Measurements from ENCODE around the gene GALNT18.

Gene GALNT18

GRCh38 chr11:11622772-11623171 is 967 bp upstream of the GALNT18 start:
- no peak for DNase-seq

- DNase-seq = no peak
Observed at GRCh38 chr11:11622340-11622706, 518 bp upstream of the GALNT18 start.

GRCh38 chr11:11620921-11621572 is 758 bp downstream of the GALNT18 start:
- DNase-seq = no peak

GRCh38 chr11:11620173-11620920 is 1.5 kb downstream of the GALNT18 start:
- no peak for DNase-seq

GRCh38 chr11:11618973-11619435 is 2.8 kb downstream of the GALNT18 start:
- DNase-seq = no peak

GRCh38 chr11:11615086-11615485 is 6.7 kb downstream of the GALNT18 start:
- DNase-seq = no peak

- DNase-seq = no peak
Observed at GRCh38 chr11:11612439-11612838, 9.4 kb downstream of the GALNT18 start.

- DNase-seq = no peak
Observed at GRCh38 chr11:11611381-11611780, 10.4 kb downstream of the GALNT18 start.

GRCh38 chr11:11608783-11609232 is 13.0 kb downstream of the GALNT18 start:
- no peak for DNase-seq

- DNase-seq = no peak
Observed at GRCh38 chr11:11607772-11608171, 14.0 kb downstream of the GALNT18 start.

- no peak for DNase-seq
Observed at GRCh38 chr11:11605821-11606450, 15.9 kb downstream of the GALNT18 start.

GRCh38 chr11:11605181-11605580 is 16.6 kb downstream of the GALNT18 start:
- no peak for DNase-seq

GRCh38 chr11:11604370-11604990 is 17.3 kb downstream of the GALNT18 start:
- no peak for DNase-seq

- no peak for DNase-seq
Observed at GRCh38 chr11:11602011-11602410, 19.8 kb downstream of the GALNT18 start.

- DNase-seq = no peak
Observed at GRCh38 chr11:11600288-11600687, 21.5 kb downstream of the GALNT18 start.

- no peak for DNase-seq
Observed at GRCh38 chr11:11598243-11598642, 23.6 kb downstream of the GALNT18 start.

GRCh38 chr11:11594162-11594561 is 27.6 kb downstream of the GALNT18 start:
- no peak for DNase-seq

- DNase-seq = no peak
Observed at GRCh38 chr11:11592146-11592684, 29.6 kb downstream of the GALNT18 start.

- DNase-seq = no peak
Observed at GRCh38 chr11:11589437-11589836, 32.4 kb downstream of the GALNT18 start.

- DNase-seq = no peak
Observed at GRCh38 chr11:11588891-11589290, 32.9 kb downstream of the GALNT18 start.

- no peak for DNase-seq
Observed at GRCh38 chr11:11588243-11588642, 33.6 kb downstream of the GALNT18 start.

GRCh38 chr11:11587122-11587521 is 34.7 kb downstream of the GALNT18 start:
- DNase-seq = no peak

GRCh38 chr11:11586465-11586864 is 35.3 kb downstream of the GALNT18 start:
- DNase-seq = no peak
